GM12878 (cell line): ENCODE data around the gene SOX18. TPM values are rescaled to one million over a fixed set of nuclear protein-coding genes. Genes with fewer than 3 reads are reported as not detected.

Source experiments
- ATAC-seq: fragments of 200-7000 bp; cut with Tn5 transposase; 3 replicates; pipeline ENCODE4 v1.9.1; 2020; ENCODE audit warnings: mild to moderate bottlenecking, moderate library complexity
- Bru-seq: library from RNA; stranded (reverse); fragments of 400-500 nt; gene quantifications from one replicate; lab custom pipeline; 2021; lab: Mats Ljungman, UMichigan
- BruChase-seq, 2 experiments: library from RNA; stranded (reverse); fragments of 400-500 nt; gene quantifications; one replicate each; lab custom pipeline; 2021; lab: Mats Ljungman, UMichigan
- BruUV-seq: library from RNA; stranded (reverse); fragments of 400-500 nt; replicated peaks from 2 replicates; lab custom pipeline; 2021; lab: Mats Ljungman, UMichigan
- CTCF ChIA-PET: fragments of 300-600 bp; sonication (Branson Sonifier 250); formaldehyde crosslinking; extraction: SDS; loops from one replicate; lab custom pipeline; 2021; ENCODE audit warnings: inconsistent platforms; lab: Yijun Ruan, JAX
- POLR2A ChIA-PET: fragments of 350-600 bp; formaldehyde crosslinking; extraction: SDS; loops from one replicate; lab custom pipeline; 2021; ENCODE audit warnings: inconsistent platforms; lab: Charles Lee
- RAD21 ChIA-PET: fragments of 300-600 bp; sonication (Branson Sonifier 250); formaldehyde crosslinking; loops from one replicate; lab custom pipeline; 2023; ENCODE audit warnings: antibody characterized with exemption; ENCODE audit not compliant: unreplicated experiment; lab: Charles Lee
- SMC1A ChIA-PET: fragments of 300-600 bp; sonication (Branson Sonifier 250); formaldehyde crosslinking; loops from one replicate; lab custom pipeline; 2023; ENCODE audit not compliant: unreplicated experiment, uncharacterized antibody; lab: Charles Lee
- DNase-seq: peaks from one replicate; pipeline ENCODE4 v3.0.0-alpha.2; 2011; ENCODE audit warnings: low read depth, low spot score
- FAIRE-seq: peaks from 3 replicates; lab custom pipeline; 2011; peaks lifted over from hg19 to GRCh38; lab: Jason Lieb, UNC
- H2AFZ ChIP-seq: 2 replicates; pipeline ENCODE4 v1.6.0; 2011; ENCODE audit warnings: low read depth, low read length, control low read depth; ENCODE audit not compliant: control insufficient read depth
- H3K27ac ChIP-seq: 2 replicates; pipeline ENCODE4 v1.5.1; 2011; ENCODE audit warnings: control low read depth; ENCODE audit not compliant: control insufficient read depth, insufficient read depth
- H3K27me3 ChIP-seq, 2 experiments: replicated peaks in 1 of 2; 2 replicates each; pipeline versions ENCODE4 v1.6.0 to v1.6.1; 2011; ENCODE audit warnings: low read length in 1 of 2; ENCODE audit not compliant: control insufficient read depth in 2 of 2, insufficient read depth in 2 of 2
- H3K36me3 ChIP-seq, 2 experiments: 2 replicates each; pipeline ENCODE4 v1.5.1; 2011; ENCODE audit warnings: low read length in 1 of 2; ENCODE audit not compliant: control insufficient read depth in 2 of 2, insufficient read depth in 2 of 2
- H3K4me1 ChIP-seq: 2 replicates; pipeline ENCODE4 v1.6.1; 2011; ENCODE audit warnings: mild to moderate bottlenecking, low read length, moderate library complexity, mixed read lengths; ENCODE audit not compliant: control insufficient read depth, insufficient read depth
- H3K4me2 ChIP-seq: 2 replicates; pipeline ENCODE4 v1.6.0; 2011; ENCODE audit warnings: control low read depth; ENCODE audit not compliant: control insufficient read depth, insufficient read depth
- H3K4me3 ChIP-seq: fragments of 200-600 bp; sonication (generic); 2 replicates; pipeline ENCODE4 v1.5.1; 2016
- H3K79me2 ChIP-seq: 2 replicates; pipeline ENCODE4 v1.6.0; 2011; ENCODE audit warnings: low read length; ENCODE audit not compliant: control insufficient read depth, insufficient read depth
- H3K9ac ChIP-seq: 2 replicates; pipeline ENCODE4 v1.8.0; 2011; ENCODE audit warnings: low read length, control low read depth, mixed read lengths; ENCODE audit not compliant: control insufficient read depth, insufficient read depth
- H3K9me3 ChIP-seq: replicated peaks from 3 replicates; pipeline ENCODE4 v1.5.1; 2011; ENCODE audit warnings: mild to moderate bottlenecking, low read length; ENCODE audit not compliant: control insufficient read depth, insufficient read depth
- H4K20me1 ChIP-seq: 2 replicates; pipeline ENCODE4 v1.6.0; 2011; ENCODE audit not compliant: control insufficient read depth, insufficient read depth
- CTCF ChIP-seq, 3 experiments: IDR thresholded peaks in 2 of 3; conservative IDR thresholded peaks in 1 of 3; 2 replicates each; pipeline ENCODE4 v1.5.1; 2011; ENCODE audit warnings: low read depth in 3 of 3, low read length in 3 of 3, mild to moderate bottlenecking in 3 of 3, control low read depth in 2 of 3, moderate library complexity in 2 of 3, inconsistent platforms in 1 of 3, mixed read lengths in 1 of 3; ENCODE audit not compliant: control insufficient read depth in 2 of 3, insufficient read depth in 1 of 3; ENCODE audit errors: extremely low read depth in 1 of 3
- EGR1 ChIP-seq, 2 experiments: IDR thresholded peaks; 1 replicate in 1 of 2; 2 replicates in 1 of 2; pipeline ENCODE4 v1.6.1; 2011 to 2012; ENCODE audit warnings: low read depth in 2 of 2, low read length in 2 of 2, borderline replicate concordance in 1 of 2, mild to moderate bottlenecking in 1 of 2, moderate library complexity in 1 of 2
- IKZF1 ChIP-seq: fragments of 450-650 bp; conservative IDR thresholded peaks from 2 replicates; pipeline ENCODE4 v1.6.1; 2017; ENCODE audit warnings: antibody characterized with exemption, mild to moderate bottlenecking
- NFXL1 ChIP-seq: fragments of 450-650 bp; IDR thresholded peaks from 2 replicates; pipeline ENCODE4 v1.6.1; 2017; ENCODE audit warnings: antibody characterized with exemption, mild to moderate bottlenecking, borderline replicate concordance
- PAX5 ChIP-seq: IDR thresholded peaks from 2 replicates; pipeline ENCODE4 v1.6.1; 2011; ENCODE audit warnings: low read depth, low read length, borderline replicate concordance
- POLR2A ChIP-seq: IDR thresholded peaks from 2 replicates; pipeline ENCODE4 v1.6.1; 2011; ENCODE audit warnings: low read depth, mild to moderate bottlenecking, low read length
- RAD21 ChIP-seq: IDR thresholded peaks from 2 replicates; pipeline ENCODE4 v1.6.1; 2011; ENCODE audit warnings: mild to moderate bottlenecking, low read depth, low read length, moderate library complexity; ENCODE audit not compliant: insufficient read depth
- RAD51 ChIP-seq: fragments of 450-650 bp; IDR thresholded peaks from 2 replicates; pipeline ENCODE4 v1.6.1; 2016; ENCODE audit warnings: moderate library complexity, mild to moderate bottlenecking, inconsistent platforms
- SMAD1 ChIP-seq: fragments of 450-650 bp; IDR thresholded peaks from 2 replicates; pipeline ENCODE4 v1.6.1; 2018; ENCODE audit warnings: mild to moderate bottlenecking, low read depth; ENCODE audit not compliant: partially characterized antibody
- YBX1 ChIP-seq: fragments of 450-650 bp; IDR thresholded peaks from 2 replicates; pipeline ENCODE4 v1.6.1; 2016; ENCODE audit warnings: antibody characterized with exemption
- ZNF687 ChIP-seq: fragments of 450-650 bp; IDR thresholded peaks from 2 replicates; pipeline ENCODE4 v1.6.1; 2017; ENCODE audit warnings: mild to moderate bottlenecking, moderate library complexity
- WGBS: methylation state at CpG from one replicate; pipeline ENCODE4 v1.1.6; 2016; ENCODE audit warnings: low lambda C conversion rate; ENCODE audit not compliant: insufficient replicate concordance, insufficient coverage; ENCODE audit errors: missing lambda C conversion rate; 5-methylcytosine and 5-hydroxymethylcytosine counted together
- in situ Hi-C: fragments of 300-500 bp; cut with MboI; formaldehyde crosslinking; loops from 9 replicates; pipeline ENCODE4 v1.14.3; 2018; ENCODE audit warnings: mixed read lengths
- intact Hi-C: fragments of 100-400 bp; cut with micrococcal nuclease; formaldehyde crosslinking; loops from one replicate; pipeline ENCODE4 v1.14.2; 2022; ENCODE audit not compliant: unreplicated experiment
- long read RNA-seq, 2 experiments: library from polyadenylated mRNA; unstranded; transcript quantifications; one replicate each; pipeline ENCODE4 v2.0.0, GENCODE V29; 2019 to 2020
- polyA minus RNA-seq, 3 experiments: library from RNA; depleted of rRNA, polyadenylated mRNA; stranded (reverse); fragments of >200 nt; gene quantifications; 2 replicates each; pipeline ENCODE4 v1.2.3, GENCODE V29; 2011
- polyA plus RNA-seq, 11 experiments: library from polyadenylated mRNA; depleted of rRNA in 4 of 11; unstranded in 6 of 11; stranded (reverse) in 5 of 11; fragments of >200 nt; fragmentation: Nextera tagmentation in 4 of 11; fragmentation: Illumina TruSeq in 1 of 11; extraction: Ambion mirVana in 4 of 11; extraction: Trizol in 1 of 11; gene quantifications; 1 replicate in 1 of 11; 2 replicates in 10 of 11; pipeline versions ENCODE4 v1.2.1 to v1.2.3, GENCODE V29; 2011 to 2016; ENCODE audit warnings: inconsistent platforms in 2 of 11, missing spikeins in 2 of 11, low read depth in 1 of 11
- total RNA-seq, 4 experiments: library from RNA; depleted of rRNA in 3 of 4; stranded (reverse); fragments of >200 nt in 3 of 4; fragmentation: Illumina TruSeq in 1 of 4; extraction: Trizol in 1 of 4; gene quantifications; 2 replicates each; pipeline versions ENCODE4 v1.2.1 to v1.2.3, GENCODE V29; 2013 to 2021

Gene SOX18
- total RNA-seq (2013; cell fraction: nucleolus; rRNA removed), result 25.0 and 25.2 TPM in 2 replicates
- 0.16 and 0.28 TPM in 2 replicates for total RNA-seq (2014; rRNA removed)
- 0.09 TPM in 2 replicates for total RNA-seq (2014; rRNA removed; fragmentation: Illumina TruSeq; extraction: Trizol)
- 5.6 TPM in 2 replicates for total RNA-seq (2021)
- polyA plus RNA-seq (2011; ENCODE audit: low read depth), result 0.13 TPM
- polyA plus RNA-seq (2011; rRNA removed), result 0.24 and 0.53 TPM in 2 replicates
- polyA plus RNA-seq (2011; cell fraction: cytosol; rRNA removed), result 1.7 and 2.7 TPM in 2 replicates
- polyA plus RNA-seq (2011; cell fraction: nucleus; rRNA removed), result 6.0 and 7.2 TPM in 2 replicates
- 1.3 and 2.5 TPM in 2 replicates for polyA plus RNA-seq (2012)
- polyA plus RNA-seq (2014; fragmentation: Illumina TruSeq; extraction: Trizol), result not detected in 2 replicates
- under 1 TPM; 0.05 TPM for polyA plus RNA-seq (2014; fragmentation: Nextera tagmentation; extraction: Ambion mirVana)
- polyA plus RNA-seq (2014; rRNA removed), result 2.1 and 2.2 TPM in 2 replicates
- not detected for polyA plus RNA-seq (2016; fragmentation: Nextera tagmentation; extraction: Ambion mirVana)
- 0.37 and 0.46 TPM in 2 replicates for polyA minus RNA-seq (2011; rRNA and poly(A)+ RNA removed)
- polyA minus RNA-seq (2011; cell fraction: cytosol; rRNA and poly(A)+ RNA removed), result 5.1 and 8.3 TPM in 2 replicates
- 1.6 and 3.3 TPM in 2 replicates for polyA minus RNA-seq (2011; cell fraction: nucleus; rRNA and poly(A)+ RNA removed)
- Bru-seq, nascent RNA, result percentile 82 among the genes with signal in this experiment
- BruChase-seq, experiment 1, labeled RNA remaining after a 6-hour chase, result percentile 79 among the genes with signal in this experiment
- percentile 82 among the genes with signal in this experiment for BruChase-seq, experiment 2, labeled RNA remaining after a 2-hour chase
- long read RNA-seq, experiment 1, partial matches to known transcripts, result 0 of 2 reads
- long read RNA-seq, experiment 1, other reads (novel, unspliced or antisense), result 0 of 2 reads
- long read RNA-seq, experiment 2, partial matches to known transcripts, result 0 of 2 reads
- long read RNA-seq, experiment 2, other reads (novel, unspliced or antisense), result 2 of 2 reads

GRCh38 chr20:64049060-64049877, at the start of gene SOX18:
Gene SOX18, minus strand, starts transcription at chr20:64049639. Its CDS starts 123 bp downstream, at chr20:64049516.
- H3K9ac ChIP-seq, result no peak within 1 kb of the TSS
- TSS peak; percentile 94 for BruUV-seq
- no peak within 1 kb of the TSS for H3K4me3 ChIP-seq
- H3K36me3 ChIP-seq, result no peaks in the 10 kb centered on the region
- no peaks in the 10 kb centered on the region for H3K9me3 ChIP-seq
- H4K20me1 ChIP-seq, result no peaks in the 10 kb centered on the region
- CTCF ChIA-PET, result no interaction called here
- H3K4me2 ChIP-seq, result peak within 1 kb of the TSS; percentile 42
- FAIRE-seq (no peak), ATAC-seq (peak; percentile 43), DNase-seq (no peak)
- in situ Hi-C loops (no loop called here), intact Hi-C loops (no loop called here)
- H3K4me1 ChIP-seq, result peaks cover 4% of the 10 kb centered on the region
- no peak within 1 kb of the TSS for H3K27ac ChIP-seq
- POLR2A ChIA-PET, result interaction anchor here (0.8 kb wide), 1 partner anchor 16 kb away, joined by 6 read pairs; no protein-coding TSS in a partner anchor
- SMC1A ChIA-PET, result no interaction called here
- RAD21 ChIA-PET, result no interaction called here
- H2AFZ ChIP-seq, result no peak within 1 kb of the TSS
- no peaks in the 10 kb centered on the region for H3K79me2 ChIP-seq
- 2% methylated on average over 11 of the region's 111 CpGs for WGBS
- H3K27me3 ChIP-seq, result peaks cover 4 to 14% of the 10 kb centered on the region in 2 experiments; a peak in 3 of 4 replicates
- TF ChIP-seq SMAD1, result no peak
- TF ChIP-seq PAX5, result no peak
- no peak for TF ChIP-seq RAD51
- 0 out of 3 replicates have a peak, but pooled peaks of 1 of the 2 experiments have one; percentile 23 for TF ChIP-seq EGR1 (IDR thresholded peaks at IDR 0.05; ENCODE audit: borderline replicate concordance in 1 of 2, low read depth in 2 of 2, low read length in 2 of 2)
- peak; percentile 20; the same call in 1 of the 2 replicates for TF ChIP-seq RAD21
- TF ChIP-seq POLR2A, result 0 out of 2 replicates have a peak, but pooled peaks have one; percentile 25
- no peak for TF ChIP-seq YBX1
- peak in 2 of 3 experiments; percentile 6 to 27; a peak in 2 of 6 replicates for TF ChIP-seq CTCF (IDR thresholded peaks at IDR 0.05 in 2 of 3, conservative IDR thresholded peaks at IDR 0.05 in 1 of 3; ENCODE audit: control insufficient read depth in 2 of 3, extremely low read depth in 1 of 3, insufficient read depth in 1 of 3, low read depth in 3 of 3, low read length in 3 of 3)
- peak; percentile 34; the same call in 1 of the 2 replicates for TF ChIP-seq ZNF687
- no peak for TF ChIP-seq IKZF1
- TF ChIP-seq NFXL1, result no peak
